Subcutaneous adipose tissue (tissue), 4 donors: Measurements from ENCODE around the gene ELK3. TPM values are rescaled to one million over a fixed set of nuclear protein-coding genes. Genes with fewer than 3 reads are reported as not detected.

ENCODE experiments used
- total RNA-seq, 4 donors: library from RNA; depleted of rRNA; stranded (reverse); fragments of >200 nt; gene quantifications; one replicate each; pipeline ENCODE4 v1.1.0, GENCODE V29; 2016
- TF ChIP-seq, protein P1 (sequence below): fragments of 450-650 bp; IDR thresholded peaks from one replicate; pipeline ENCODE4 v1.5.1; 2016; ENCODE audit warnings: low read depth, mild to moderate bottlenecking, control low read depth, antibody characterized with exemption, moderate library complexity

Gene ELK3
- total RNA-seq, 4 donors from 2014 or later = 15.9 to 37.3 (median 24.9) TPM

GRCh38 chr12:96213869-96214268 is 19.7 kb downstream of the ELK3 start:
- TF ChIP-seq, protein P1, sequence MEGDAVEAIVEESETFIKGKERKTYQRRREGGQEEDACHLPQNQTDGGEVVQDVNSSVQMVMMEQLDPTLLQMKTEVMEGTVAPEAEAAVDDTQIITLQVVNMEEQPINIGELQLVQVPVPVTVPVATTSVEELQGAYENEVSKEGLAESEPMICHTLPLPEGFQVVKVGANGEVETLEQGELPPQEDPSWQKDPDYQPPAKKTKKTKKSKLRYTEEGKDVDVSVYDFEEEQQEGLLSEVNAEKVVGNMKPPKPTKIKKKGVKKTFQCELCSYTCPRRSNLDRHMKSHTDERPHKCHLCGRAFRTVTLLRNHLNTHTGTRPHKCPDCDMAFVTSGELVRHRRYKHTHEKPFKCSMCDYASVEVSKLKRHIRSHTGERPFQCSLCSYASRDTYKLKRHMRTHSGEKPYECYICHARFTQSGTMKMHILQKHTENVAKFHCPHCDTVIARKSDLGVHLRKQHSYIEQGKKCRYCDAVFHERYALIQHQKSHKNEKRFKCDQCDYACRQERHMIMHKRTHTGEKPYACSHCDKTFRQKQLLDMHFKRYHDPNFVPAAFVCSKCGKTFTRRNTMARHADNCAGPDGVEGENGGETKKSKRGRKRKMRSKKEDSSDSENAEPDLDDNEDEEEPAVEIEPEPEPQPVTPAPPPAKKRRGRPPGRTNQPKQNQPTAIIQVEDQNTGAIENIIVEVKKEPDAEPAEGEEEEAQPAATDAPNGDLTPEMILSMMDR = no peak

DNA sequence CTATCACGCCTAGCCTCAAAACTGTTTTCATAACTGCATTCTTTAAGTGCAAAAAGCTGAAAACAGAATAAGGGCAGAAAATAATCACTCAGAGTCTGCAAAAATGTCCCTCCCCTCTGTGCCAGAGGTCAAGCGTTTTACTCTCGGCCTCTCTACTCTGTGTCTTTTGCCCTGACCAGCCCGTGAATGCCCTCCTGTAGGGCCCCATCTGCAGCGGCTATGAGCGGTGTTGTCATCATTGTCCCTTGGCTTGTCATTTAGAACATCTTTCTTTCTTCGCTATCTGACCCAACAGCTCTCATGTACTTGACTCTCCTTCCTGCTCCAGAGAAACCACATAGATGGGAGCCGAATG is 21.7 kb downstream of the ELK3 start:
- TF ChIP-seq, protein P1 = no peak

GRCh38 chr12:96218989-96219678 is 25.0 kb downstream of the ELK3 start:
- TF ChIP-seq, protein P1 = no peak

GRCh38 chr12:96219700-96220206 is 25.6 kb downstream of the ELK3 start:
- TF ChIP-seq, protein P1 = no peak

DNA sequence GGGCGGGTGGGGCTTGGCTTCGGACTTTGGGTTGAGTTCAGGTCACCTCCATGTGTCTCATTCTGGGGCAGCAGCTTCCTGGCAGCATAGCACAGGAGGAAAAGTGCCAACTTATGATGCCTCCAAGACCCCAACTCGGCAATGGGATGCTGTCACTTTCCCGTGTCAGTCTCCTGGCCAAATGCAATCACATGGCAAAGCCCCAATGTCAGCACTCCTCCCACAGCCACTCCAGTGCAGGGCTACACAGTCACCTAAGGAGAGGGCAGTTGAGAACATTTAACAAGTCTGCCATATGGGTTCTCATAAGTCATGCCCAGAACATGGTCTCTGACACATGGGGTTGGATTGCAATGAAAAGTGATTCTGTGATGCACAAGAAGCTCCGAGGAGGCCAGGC is 26.7 kb downstream of the ELK3 start:
- TF ChIP-seq, protein P1 = no peak

DNA sequence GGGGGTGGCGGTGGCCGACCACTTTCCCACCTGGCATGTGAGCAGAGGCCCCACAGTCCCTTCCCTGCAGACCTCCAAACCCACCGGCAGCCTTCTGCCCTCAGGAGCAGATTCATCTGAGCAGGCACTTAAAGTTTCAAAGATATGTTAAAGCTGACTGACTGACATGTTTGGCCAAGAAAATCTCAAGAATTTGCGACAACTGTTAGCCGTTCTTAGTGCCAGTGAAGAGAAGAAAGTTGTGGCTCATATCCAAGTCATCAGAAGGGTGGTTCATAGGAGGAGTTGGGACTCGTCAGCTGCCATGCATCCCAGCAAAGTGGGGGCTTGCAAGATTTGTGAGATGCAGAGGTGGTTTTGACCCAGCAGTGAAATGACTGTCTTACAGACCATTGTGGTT is 27.2 kb downstream of the ELK3 start:
- TF ChIP-seq, protein P1 = no peak

DNA sequence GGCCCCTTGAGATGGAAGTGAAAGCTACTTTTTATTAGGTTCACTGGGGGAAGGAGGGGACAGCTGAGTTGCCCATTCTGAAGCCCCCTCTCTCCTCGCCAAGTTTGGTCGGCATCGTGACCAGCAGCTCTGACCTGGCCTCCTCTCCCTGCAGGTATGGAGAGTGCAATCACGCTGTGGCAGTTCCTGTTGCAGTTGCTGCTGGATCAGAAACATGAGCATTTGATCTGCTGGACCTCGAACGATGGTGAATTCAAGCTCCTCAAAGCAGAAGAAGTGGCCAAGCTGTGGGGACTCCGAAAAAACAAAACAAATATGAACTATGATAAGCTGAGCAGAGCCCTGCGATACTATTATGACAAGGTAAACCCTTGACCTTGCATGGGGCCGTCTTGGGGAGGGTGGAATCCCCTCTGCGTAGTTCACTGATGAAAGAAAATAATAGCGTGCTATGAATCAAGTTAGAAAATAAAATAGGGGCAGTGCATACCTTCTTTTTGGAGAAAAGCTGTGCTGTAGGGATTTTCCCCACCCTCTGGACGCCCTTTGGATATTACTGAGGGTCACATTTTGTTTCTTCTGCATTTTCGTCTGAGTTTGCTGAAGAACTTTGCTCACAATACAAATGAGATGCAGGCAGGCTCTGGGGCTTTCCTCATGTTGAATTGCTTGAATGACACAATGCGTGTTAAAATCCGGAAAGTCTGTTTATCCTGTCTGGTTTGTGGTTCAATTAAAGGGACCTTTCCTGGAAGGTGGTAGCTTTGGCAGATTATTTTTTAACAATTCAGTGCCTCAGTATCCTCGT is 29.4 kb downstream of the ELK3 start:
- TF ChIP-seq, protein P1 = no peak
